ENCODE data around the gene PIP5K1C. TPM values are rescaled to one million over a fixed set of nuclear protein-coding genes. Genes with fewer than 3 reads are reported as not detected.

Gene PIP5K1C
- total and polyA plus RNA-seq, 9 of the 15 experiments (the other 6 are each of a cell fraction or from before 2014, with no cell fraction given), result 0.38 to 22.1 (median 4.1) TPM

- ATAC-seq (no peak; the same call in 2 of the 3 replicates), FAIRE-seq (no peak), DNase-seq (ENCODE audit: extremely low read depth in 1 of 4, low spot score in 3 of 4) (no peak)
- Histone ChIP-seq H3K27ac (ENCODE audit: extremely low read depth, low read depth, low read length) (no peak overlapping the region), H3K79me2 (ENCODE audit: control insufficient read depth, insufficient read depth, low read length) (no peaks in the 10 kb centered on the region), H3K36me3 (ENCODE audit: control insufficient read depth, insufficient read depth, low read length) (peaks cover 37% of the 10 kb centered on the region; the same call in 1 of the 3 replicates), H3K4me3 (no peak overlapping the region), H3K9me1 (ENCODE audit: control insufficient read depth, insufficient read depth, low read length) (peaks cover 4% of the 10 kb centered on the region), H3K9ac (ENCODE audit: insufficient read depth in 1 of 2, low read depth in 2 of 2, low read length in 2 of 2) (no peak overlapping the region; a peak in 1 of 4 replicates), H3K27me3 (ENCODE audit: control insufficient read depth in 2 of 2, insufficient read depth in 2 of 2, low read length in 2 of 2) (no peaks in the 10 kb centered on the region), H3K4me2 (ENCODE audit: insufficient read depth, low read length) (no peak overlapping the region), H3K9me3 (replicated peaks; ENCODE audit: control insufficient read depth, insufficient read depth, low read depth, low read length) (no peaks in the 10 kb centered on the region), H3K4me1 (replicated peaks in 1 of 2; ENCODE audit: control insufficient read depth in 2 of 2, insufficient read depth in 2 of 2, low read length in 2 of 2) (peaks cover 0 to 48% of the 10 kb centered on the region in 2 experiments; a peak in 3 of 5 replicates), H4K20me1 (replicated peaks; ENCODE audit: control insufficient read depth, insufficient read depth, low read length) (peaks cover 7% of the 10 kb centered on the region; the same call in 1 of the 2 replicates), H2AFZ (ENCODE audit: low read depth, low read length) (no peak overlapping the region)
- TF ChIP-seq, protein P1, sequence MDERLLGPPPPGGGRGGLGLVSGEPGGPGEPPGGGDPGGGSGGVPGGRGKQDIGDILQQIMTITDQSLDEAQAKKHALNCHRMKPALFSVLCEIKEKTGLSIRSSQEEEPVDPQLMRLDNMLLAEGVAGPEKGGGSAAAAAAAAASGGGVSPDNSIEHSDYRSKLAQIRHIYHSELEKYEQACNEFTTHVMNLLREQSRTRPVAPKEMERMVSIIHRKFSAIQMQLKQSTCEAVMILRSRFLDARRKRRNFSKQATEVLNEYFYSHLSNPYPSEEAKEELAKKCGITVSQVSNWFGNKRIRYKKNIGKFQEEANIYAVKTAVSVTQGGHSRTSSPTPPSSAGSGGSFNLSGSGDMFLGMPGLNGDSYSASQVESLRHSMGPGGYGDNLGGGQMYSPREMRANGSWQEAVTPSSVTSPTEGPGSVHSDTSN (CRISPR knock-in tag; IDR thresholded peaks at IDR 0.05; ENCODE audit: low read depth), result no peak
- TF ChIP-seq, protein P1 (tag; conservative IDR thresholded peaks at IDR 0.05; ENCODE audit: low read depth), result no peak
- TF ChIP-seq, protein P2, sequence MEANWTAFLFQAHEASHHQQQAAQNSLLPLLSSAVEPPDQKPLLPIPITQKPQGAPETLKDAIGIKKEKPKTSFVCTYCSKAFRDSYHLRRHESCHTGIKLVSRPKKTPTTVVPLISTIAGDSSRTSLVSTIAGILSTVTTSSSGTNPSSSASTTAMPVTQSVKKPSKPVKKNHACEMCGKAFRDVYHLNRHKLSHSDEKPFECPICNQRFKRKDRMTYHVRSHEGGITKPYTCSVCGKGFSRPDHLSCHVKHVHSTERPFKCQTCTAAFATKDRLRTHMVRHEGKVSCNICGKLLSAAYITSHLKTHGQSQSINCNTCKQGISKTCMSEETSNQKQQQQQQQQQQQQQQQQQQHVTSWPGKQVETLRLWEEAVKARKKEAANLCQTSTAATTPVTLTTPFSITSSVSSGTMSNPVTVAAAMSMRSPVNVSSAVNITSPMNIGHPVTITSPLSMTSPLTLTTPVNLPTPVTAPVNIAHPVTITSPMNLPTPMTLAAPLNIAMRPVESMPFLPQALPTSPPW (CRISPR knock-in tag; IDR thresholded peaks at IDR 0.05), result 0 out of 2 replicates have a peak, but pooled peaks have one; percentile 21
- TF ChIP-seq MCM5 (IDR thresholded peaks at IDR 0.05; ENCODE audit: low read depth) (no peak), CCAR2 (IDR thresholded peaks at IDR 0.05; ENCODE audit: low read depth, low read length) (no peak), TAF15 (IDR thresholded peaks at IDR 0.05; ENCODE audit: low read depth, low read length) (no peak), SMARCA5 (IDR thresholded peaks at IDR 0.05) (no peak), HNRNPL (IDR thresholded peaks at IDR 0.05; ENCODE audit: low read depth, low read length) (0 out of 2 replicates have a peak, but pooled peaks have one; percentile 34), ZFX (CRISPR knock-in tag; IDR thresholded peaks at IDR 0.05) (no peak)
- TF ChIP-seq, protein P3, sequence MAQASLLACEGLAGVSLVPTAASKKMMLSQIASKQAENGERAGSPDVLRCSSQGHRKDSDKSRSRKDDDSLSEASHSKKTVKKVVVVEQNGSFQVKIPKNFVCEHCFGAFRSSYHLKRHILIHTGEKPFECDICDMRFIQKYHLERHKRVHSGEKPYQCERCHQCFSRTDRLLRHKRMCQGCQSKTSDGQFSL (CRISPR knock-in tag; IDR thresholded peaks at IDR 0.05), result no peak
- TF ChIP-seq, protein P3 (tag; IDR thresholded peaks at IDR 0.05), result peak in 1 of 2 experiments; percentile 26; a peak in 1 of 4 replicates
- in situ Hi-C loops (cut with MboI), result no loop called here
- 76% methylated on average over 16 of the region's 28 CpGs for WGBS (ENCODE audit: insufficient coverage, low coverage, missing lambda C conversion rate)
- intact Hi-C loops (cut with micrococcal nuclease), result no loop called here
- CTCF ChIA-PET (ENCODE audit: low intra/inter-chr PET ratio), result no interaction called here
- no TSS peak for BruUV-seq (replicated peaks)
- POLR2A ChIA-PET, result interaction anchor here (0.6 to 1.1 kb wide), 2 partner anchors 11 to 62 kb away, joined by 3 read pairs; no protein-coding TSS in a partner anchor
Measured at GRCh38 chr19:3643674-3644313, 56.5 kb downstream of the PIP5K1C start.
